GM23338 (cell line): ENCODE measurements around the gene FXYD2. TPM values are rescaled to one million over a fixed set of nuclear protein-coding genes. Genes with fewer than 3 reads are reported as not detected.

ENCODE experiments used
- ATAC-seq: fragments of 200-7000 bp; cut with Tn5 transposase; 3 replicates; pipeline ENCODE4 v1.9.1; 2020
- DNase-seq: peaks from one replicate; pipeline ENCODE4 v3.0.0-alpha.2; 2015; ENCODE audit warnings: low spot score
- H2AFZ ChIP-seq: fragments of 200-600 bp; sonication (generic); 2 replicates; pipeline ENCODE4 v1.8.0; 2016; ENCODE audit warnings: antibody characterized with exemption, mild to moderate bottlenecking, moderate library complexity
- H3F3A ChIP-seq: fragments of 200-600 bp; sonication (generic); replicated peaks from 2 replicates; pipeline ENCODE4 v1.8.0; 2017; ENCODE audit warnings: antibody characterized with exemption, mixed run types, low read depth
- H3K27ac ChIP-seq: fragments of 200-600 bp; sonication (generic); 2 replicates; pipeline ENCODE4 v1.6.1; 2016; ENCODE audit warnings: low read depth
- H3K27me3 ChIP-seq: fragments of 200-600 bp; sonication (generic); 2 replicates; pipeline ENCODE4 v1.8.0; 2016; ENCODE audit warnings: mild to moderate bottlenecking, mixed run types, moderate library complexity; ENCODE audit not compliant: insufficient read depth
- H3K36me3 ChIP-seq: fragments of 200-600 bp; sonication (generic); 2 replicates; pipeline ENCODE4 v1.8.0; 2016; ENCODE audit warnings: mild to moderate bottlenecking; ENCODE audit not compliant: insufficient read depth
- H3K4me1 ChIP-seq: fragments of 200-600 bp; sonication (generic); 2 replicates; pipeline ENCODE4 v1.8.0; 2016; ENCODE audit warnings: mild to moderate bottlenecking, moderate library complexity; ENCODE audit not compliant: insufficient read depth
- H3K4me2 ChIP-seq: fragments of 200-600 bp; sonication (generic); 2 replicates; pipeline ENCODE4 v1.7.1; 2017; ENCODE audit warnings: mixed run types
- H3K4me3 ChIP-seq: fragments of 200-600 bp; sonication (generic); 2 replicates; pipeline ENCODE4 v1.6.1; 2016; ENCODE audit warnings: mixed run types
- H3K79me2 ChIP-seq: fragments of 200-600 bp; sonication (generic); replicated peaks from 2 replicates; pipeline ENCODE4 v1.8.0; 2017; ENCODE audit warnings: mild to moderate bottlenecking; ENCODE audit not compliant: insufficient read depth
- H3K9me2 ChIP-seq: fragments of 200-600 bp; sonication (generic); 2 replicates; pipeline ENCODE4 v1.8.0; 2017; ENCODE audit not compliant: insufficient read depth
- H4K20me1 ChIP-seq: fragments of 200-600 bp; sonication (generic); replicated peaks from 2 replicates; pipeline ENCODE4 v1.8.0; 2017; ENCODE audit warnings: mild to moderate bottlenecking; ENCODE audit not compliant: insufficient read depth
- H3K27ac Mint-ChIP-seq: 2 replicates; pipeline ENCODE4 v1.8.0; 2020; ENCODE audit warnings: inconsistent platforms, mild to moderate bottlenecking, moderate library complexity, mixed read lengths
- H3K27me3 Mint-ChIP-seq: 3 replicates; pipeline ENCODE4 v1.8.0; 2022; ENCODE audit warnings: low read depth, mild to moderate bottlenecking, moderate library complexity, mixed read lengths, inconsistent platforms; ENCODE audit not compliant: insufficient read depth, poor library complexity
- H3K36me3 Mint-ChIP-seq: 3 replicates; pipeline ENCODE4 v1.8.0; 2021; ENCODE audit warnings: low read depth, mild to moderate bottlenecking, inconsistent platforms, moderate library complexity, mixed read lengths
- H3K4me1 Mint-ChIP-seq: 3 replicates; pipeline ENCODE4 v1.8.0; 2020; ENCODE audit warnings: mild to moderate bottlenecking, inconsistent platforms, mixed read lengths
- H3K4me3 Mint-ChIP-seq: 3 replicates; pipeline ENCODE4 v1.8.0; 2021; ENCODE audit warnings: moderate library complexity, mild to moderate bottlenecking, inconsistent platforms, mixed read lengths
- H3K9me3 Mint-ChIP-seq: 3 replicates; pipeline ENCODE4 v1.8.0; 2020; ENCODE audit warnings: moderate library complexity, mild to moderate bottlenecking, inconsistent platforms, mixed read lengths
- CREB1 ChIP-seq: fragments of 250-450 bp; sonication (Bioruptor Pico); IDR thresholded peaks from 2 replicates; pipeline ENCODE4 v1.5.0; 2020; ENCODE audit warnings: low read depth, mild to moderate bottlenecking, moderate library complexity
- CTCF ChIP-seq, 2 experiments: fragments of 200-600 bp in 1 of 2; sonication (generic) in 1 of 2; conservative IDR thresholded peaks; 2 replicates each; pipeline versions ENCODE4 v1.5.1 to v1.6.1; 2016 to 2017; ENCODE audit warnings: antibody characterized with exemption in 2 of 2, low read depth in 2 of 2, mild to moderate bottlenecking in 2 of 2, moderate library complexity in 1 of 2
- ETS1 ChIP-seq: IDR thresholded peaks from 2 replicates; pipeline ENCODE4 v1.6.1; 2016; ENCODE audit warnings: antibody characterized with exemption
- EZH2 ChIP-seq: fragments of 200-600 bp; sonication (generic); IDR thresholded peaks from one replicate; pipeline ENCODE4 v1.8.0; 2017; ENCODE audit warnings: antibody characterized with exemption, mild to moderate bottlenecking, low read depth; ENCODE audit not compliant: unreplicated experiment
- JUNB ChIP-seq: IDR thresholded peaks from one replicate; pipeline ENCODE4 v1.6.1; 2016; ENCODE audit warnings: antibody characterized with exemption; ENCODE audit not compliant: unreplicated experiment
- NANOG ChIP-seq: IDR thresholded peaks from 2 replicates; pipeline ENCODE4 v1.6.1; 2016; ENCODE audit warnings: antibody characterized with exemption, borderline replicate concordance
- POLR2AphosphoS5 ChIP-seq: IDR thresholded peaks from 2 replicates; pipeline ENCODE4 v1.6.1; 2016; ENCODE audit warnings: antibody characterized with exemption, low read depth
- REST ChIP-seq: IDR thresholded peaks from one replicate; pipeline ENCODE4 v1.6.1; 2018; ENCODE audit warnings: antibody characterized with exemption; ENCODE audit not compliant: unreplicated experiment
- ZNF114 ChIP-seq: fragments of 250-450 bp; sonication (Bioruptor Pico); IDR thresholded peaks from 2 replicates; pipeline ENCODE4 v1.5.0; 2020; ENCODE audit warnings: mild to moderate bottlenecking, moderate library complexity
- ZNF331 ChIP-seq: fragments of 250-450 bp; sonication (Bioruptor Pico); IDR thresholded peaks from 2 replicates; pipeline ENCODE4 v1.5.0; 2020; ENCODE audit warnings: low read depth, mild to moderate bottlenecking, moderate library complexity
- polyA plus RNA-seq: library from polyadenylated mRNA; unstranded; fragments of >200 nt; fragmentation: Nextera tagmentation; extraction: Ambion mirVana; gene quantifications from 2 replicates; pipeline ENCODE4 v1.2.1, GENCODE V29; 2016
- total RNA-seq: library from RNA; depleted of rRNA; stranded (reverse); fragments of >200 nt; shearing (Covaris generic); gene quantifications from 2 replicates; pipeline ENCODE4 v1.2.3, GENCODE V29; 2014

FXYD2 gene
- total and polyA plus RNA-seq, 2 experiments from 2014 or later, result 0.59 to 1.4 TPM

- Histone ChIP-seq H3K27ac (no peak overlapping the region), H3K9me2 (no peaks in the 10 kb centered on the region), H3K4me2 (no peak overlapping the region), H3K36me3 (no peaks in the 10 kb centered on the region), H3K79me2 (no peaks in the 10 kb centered on the region), H3K27me3 (no peaks in the 10 kb centered on the region), H2AFZ (no peak overlapping the region), H3K4me1 (no peaks in the 10 kb centered on the region), H3K4me3 (no peak overlapping the region), H4K20me1 (no peaks in the 10 kb centered on the region), H3F3A (no peaks in the 10 kb centered on the region)
- H3K27me3 Mint-ChIP-seq, result peaks cover 5% of the 10 kb centered on the region
- no peak for DNase-seq
- no peak for TF ChIP-seq EZH2
- TF ChIP-seq POLR2AphosphoS5, result no peak
- no peak for TF ChIP-seq NANOG
- H3K36me3 Mint-ChIP-seq, result no peaks in the 10 kb centered on the region
- H3K4me3 Mint-ChIP-seq, result no peak overlapping the region
- peaks cover 25% of the 10 kb centered on the region for H3K4me1 Mint-ChIP-seq
- no peak for ATAC-seq
- no peak overlapping the region for H3K27ac Mint-ChIP-seq
- no peaks in the 10 kb centered on the region for H3K9me3 Mint-ChIP-seq
These were observed 11.0 kb upstream of the FXYD2 start for GRCh38 chr11:117835576-117835975.

- peaks cover 9% of the 10 kb centered on the region for H3K27me3 Mint-ChIP-seq
- Histone ChIP-seq H3K4me3 (no peak overlapping the region), H3K4me2 (no peak overlapping the region), H2AFZ (no peak overlapping the region), H4K20me1 (no peaks in the 10 kb centered on the region), H3K27me3 (no peaks in the 10 kb centered on the region), H3K79me2 (no peaks in the 10 kb centered on the region), H3F3A (no peaks in the 10 kb centered on the region), H3K36me3 (no peaks in the 10 kb centered on the region), H3K27ac (no peak overlapping the region), H3K4me1 (no peaks in the 10 kb centered on the region), H3K9me2 (no peaks in the 10 kb centered on the region)
- H3K4me3 Mint-ChIP-seq, result no peak overlapping the region
- DNase-seq, result no peak
- H3K27ac Mint-ChIP-seq, result no peak overlapping the region
- no peaks in the 10 kb centered on the region for H3K36me3 Mint-ChIP-seq
- no peaks in the 10 kb centered on the region for H3K9me3 Mint-ChIP-seq
- ATAC-seq, result no peak
- H3K4me1 Mint-ChIP-seq, result peaks cover 29% of the 10 kb centered on the region
- no peak for TF ChIP-seq ETS1
- TF ChIP-seq EZH2, result no peak
- TF ChIP-seq POLR2AphosphoS5, result no peak
- TF ChIP-seq CREB1, result no peak
- no peak for TF ChIP-seq REST
- no peak for TF ChIP-seq ZNF114 (CRISPR knock-in tag)
- TF ChIP-seq JUNB, result no peak
- no peak for TF ChIP-seq CTCF (conservative IDR thresholded peaks at IDR 0.05; ENCODE audit: low read depth in 2 of 2)
- no peak for TF ChIP-seq ZNF331 (CRISPR knock-in tag)
These were observed 10.4 kb upstream of the FXYD2 start for GRCh38 chr11:117834838-117835443.
